CD4-positive, alpha-beta memory T cell (primary cell): ENCODE measurements around the gene HSPA12A. TPM values are rescaled to one million over a fixed set of nuclear protein-coding genes. Genes with fewer than 3 reads are reported as not detected.

Source experiments
- CTCF ChIA-PET: fragments of 350-600 bp; sonication (Branson Sonifier 250); formaldehyde crosslinking; loops from one replicate; lab custom pipeline; 2021; ENCODE audit warnings: inconsistent platforms; ENCODE audit not compliant: partially characterized antibody; lab: Charles Lee
- POLR2A ChIA-PET: fragments of 350-600 bp; sonication (Branson Sonifier 250); formaldehyde crosslinking; loops from one replicate; lab custom pipeline; 2021; ENCODE audit not compliant: partially characterized antibody; lab: Charles Lee
- DNase-seq, 5 donors: peaks; one replicate each; pipeline versions ENCODE4 v3.0.0 to v3.0.0-alpha.2; 2020 to 2022; ENCODE audit warnings: mixed read lengths in 1 of 5
- H3K27ac ChIP-seq: one replicate; pipeline ENCODE4 v1.7.0; 2013; ENCODE audit warnings: low read depth, low read length
- H3K27me3 ChIP-seq: 2 replicates; pipeline ENCODE4 v1.7.0; 2013; ENCODE audit warnings: mild to moderate bottlenecking, low read length, moderate library complexity; ENCODE audit not compliant: insufficient read depth
- H3K36me3 ChIP-seq: 2 replicates; pipeline ENCODE4 v1.7.0; 2013; ENCODE audit warnings: mild to moderate bottlenecking, low read length, moderate library complexity; ENCODE audit not compliant: insufficient read depth
- H3K4me1 ChIP-seq: 2 replicates; pipeline ENCODE4 v1.7.0; 2013; ENCODE audit warnings: mild to moderate bottlenecking, low read length, moderate library complexity; ENCODE audit not compliant: insufficient read depth
- H3K4me3 ChIP-seq, 2 donors: one replicate each; pipeline ENCODE4 v1.7.0; 2013; ENCODE audit warnings: low read length in 2 of 2, mild to moderate bottlenecking in 1 of 2
- H3K9me3 ChIP-seq, 2 donors: one replicate each; pipeline ENCODE4 v1.7.0; 2013; ENCODE audit warnings: low read length in 2 of 2, control low read depth in 1 of 2; ENCODE audit not compliant: control insufficient read depth in 1 of 2
- H3K27ac Mint-ChIP-seq, 7 donors: one replicate each; pipeline ENCODE4 v1.8.0; 2020 to 2021; ENCODE audit warnings: mixed read lengths in 7 of 7, mild to moderate bottlenecking in 6 of 7, inconsistent platforms in 3 of 7, moderate library complexity in 3 of 7
- H3K27me3 Mint-ChIP-seq, 2 donors: one replicate each; pipeline ENCODE4 v1.8.0; 2020 to 2021; ENCODE audit warnings: mixed read lengths in 2 of 2
- H3K36me3 Mint-ChIP-seq, 2 donors: one replicate each; pipeline ENCODE4 v1.8.0; 2020 to 2021; ENCODE audit warnings: mixed read lengths in 2 of 2, inconsistent platforms in 1 of 2, mild to moderate bottlenecking in 1 of 2
- H3K4me1 Mint-ChIP-seq, 4 donors: one replicate each; pipeline ENCODE4 v1.8.0; 2020 to 2021; ENCODE audit warnings: mixed read lengths in 4 of 4, mild to moderate bottlenecking in 1 of 4
- H3K4me3 Mint-ChIP-seq, 8 donors: one replicate each; pipeline ENCODE4 v1.8.0; 2020 to 2021; ENCODE audit warnings: mixed read lengths in 8 of 8, mild to moderate bottlenecking in 7 of 8, moderate library complexity in 6 of 8, inconsistent platforms in 3 of 8
- H3K9me3 Mint-ChIP-seq, 8 donors: one replicate each; pipeline ENCODE4 v1.8.0; 2020 to 2021; ENCODE audit warnings: mixed read lengths in 8 of 8, mild to moderate bottlenecking in 5 of 8, inconsistent platforms in 3 of 8, moderate library complexity in 1 of 8
- intact Hi-C: fragments of 100-400 bp; cut with micrococcal nuclease; formaldehyde crosslinking; loops from one replicate; pipeline ENCODE4 v1.15.1; 2023
- polyA plus RNA-seq, 2 donors: library from polyadenylated mRNA; unstranded; fragments of 300-500 nt; fragmentation: Illumina TruSeq; gene quantifications; one replicate each; pipeline ENCODE4 v1.2.3, GENCODE V29; 2021
- total RNA-seq, 2 experiments: library from RNA; stranded (reverse); gene quantifications; one replicate each; pipeline ENCODE4 v1.2.3, GENCODE V29; 2021

HSPA12A gene
- total and polyA plus RNA-seq, 4 experiments from 2014 or later = 0.14 to 0.64 (median 0.36) TPM; not detected in 1

DNA sequence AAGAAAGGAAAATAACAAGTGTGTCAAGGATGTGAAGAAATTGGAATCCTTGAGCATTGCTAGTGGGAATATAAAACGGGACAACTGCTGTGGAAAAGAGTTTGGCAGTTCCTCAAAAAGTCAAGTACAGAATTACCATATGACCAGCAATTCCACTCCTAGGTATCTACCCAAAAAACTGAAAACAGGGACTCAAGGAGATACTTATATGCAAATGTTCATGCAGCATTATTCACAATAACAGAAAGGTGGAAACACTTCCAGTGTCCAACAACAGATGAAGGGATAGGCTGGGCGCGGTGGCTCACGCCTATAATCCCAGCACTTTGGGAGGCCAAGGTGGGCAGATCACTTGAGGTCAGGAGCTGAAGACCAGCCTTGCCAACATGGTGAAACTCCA, 33.5 kb downstream of the HSPA12A start:
- H3K36me3 Mint-ChIP-seq = no peaks in the 10 kb centered on the region
- peaks cover 8 to 10% of the 10 kb centered on the region in 2 donors for H3K27me3 Mint-ChIP-seq
- no peaks in the 10 kb centered on the region for H3K4me1 ChIP-seq
- no peaks in the 10 kb centered on the region for H3K36me3 ChIP-seq
- no peaks in the 10 kb centered on the region for H3K4me1 Mint-ChIP-seq
- H3K4me3 Mint-ChIP-seq = no peak overlapping the region
- intact Hi-C loops = no loop called here
- CTCF ChIA-PET = no interaction called here
- H3K9me3 ChIP-seq = no peaks in the 10 kb centered on the region
- H3K4me3 ChIP-seq = no peak overlapping the region
- no peak for DNase-seq
- POLR2A ChIA-PET = no interaction called here
- H3K27ac ChIP-seq = no peak overlapping the region
- H3K27ac Mint-ChIP-seq = no peak overlapping the region
- peaks cover 0 to 2% (median 0%) of the 10 kb centered on the region in 8 donors for H3K9me3 Mint-ChIP-seq
- peaks cover 3% of the 10 kb centered on the region for H3K27me3 ChIP-seq

DNA sequence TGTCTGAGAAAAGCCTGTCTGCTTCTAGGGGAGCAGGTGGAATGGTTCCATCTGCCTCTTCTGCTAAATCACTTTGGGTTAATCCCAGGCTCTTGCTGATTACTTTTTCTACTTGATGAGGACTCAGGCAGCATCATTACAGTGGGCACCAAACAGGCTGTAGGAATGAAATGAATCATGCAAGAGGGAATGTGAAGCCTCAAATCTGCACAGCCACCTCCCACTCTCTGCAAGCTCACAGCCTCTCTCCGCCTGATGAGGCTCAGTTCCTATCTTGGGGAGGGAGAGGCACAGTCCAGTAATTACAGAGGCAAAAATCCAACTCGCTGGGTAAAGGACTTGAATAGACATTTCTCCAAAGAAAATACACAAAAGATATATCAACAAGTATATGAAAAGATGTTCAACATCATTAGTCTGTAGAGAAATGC, 34.0 kb downstream of the HSPA12A start:
- Histone ChIP-seq H3K4me3 (no peak overlapping the region), H3K36me3 (no peaks in the 10 kb centered on the region), H3K27ac (no peak overlapping the region), H3K9me3 (no peaks in the 10 kb centered on the region), H3K4me1 (no peaks in the 10 kb centered on the region), H3K27me3 (peaks cover 3% of the 10 kb centered on the region)
- Mint-ChIP-seq H3K36me3 (no peaks in the 10 kb centered on the region), H3K9me3 (peaks cover 0 to 2% (median 0%) of the 10 kb centered on the region in 8 donors), H3K4me3 (no peak overlapping the region), H3K27me3 (peaks cover 5 to 10% of the 10 kb centered on the region in 2 donors), H3K27ac (no peak overlapping the region), H3K4me1 (no peaks in the 10 kb centered on the region)
- intact Hi-C loops = no loop called here
- ChIA-PET POLR2A (no interaction called here), CTCF (no interaction called here)
- no peak for DNase-seq

DNA sequence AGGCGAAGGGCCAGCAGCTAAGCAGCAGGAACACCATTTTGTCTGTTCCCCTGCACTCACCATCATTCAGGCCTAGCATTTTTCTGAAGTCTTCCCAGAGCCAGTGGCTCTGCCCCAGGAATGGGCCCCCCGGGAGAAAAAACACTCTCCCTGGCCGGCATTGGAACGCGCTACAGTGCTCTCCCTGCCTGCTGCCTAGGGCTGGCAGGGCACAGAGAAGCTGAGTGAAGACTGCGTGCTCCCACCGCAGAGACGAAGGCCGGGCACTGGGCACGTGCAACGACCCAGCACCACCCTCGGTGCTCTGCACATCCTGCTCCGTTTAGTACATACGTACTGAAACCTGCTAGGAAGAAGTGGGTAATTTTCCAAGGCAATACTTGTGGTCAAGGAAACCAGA, 34.4 kb downstream of the HSPA12A start:
- no peak overlapping the region for H3K27ac ChIP-seq
- Mint-ChIP-seq H3K36me3 (no peaks in the 10 kb centered on the region), H3K9me3 (peaks cover 0 to 2% (median 0%) of the 10 kb centered on the region in 8 donors), H3K4me1 (no peaks in the 10 kb centered on the region), H3K4me3 (no peak overlapping the region), H3K27me3 (peaks cover 5 to 11% of the 10 kb centered on the region in 2 donors), H3K27ac (no peak overlapping the region)
- H3K4me1 ChIP-seq = no peaks in the 10 kb centered on the region
- H3K27me3 ChIP-seq = peaks cover 3% of the 10 kb centered on the region
- CTCF ChIA-PET = no interaction called here
- DNase-seq = no peak
- intact Hi-C loops = no loop called here
- H3K9me3 ChIP-seq = no peaks in the 10 kb centered on the region
- H3K4me3 ChIP-seq = no peak overlapping the region
- no peaks in the 10 kb centered on the region for H3K36me3 ChIP-seq
- POLR2A ChIA-PET = no interaction called here

DNA sequence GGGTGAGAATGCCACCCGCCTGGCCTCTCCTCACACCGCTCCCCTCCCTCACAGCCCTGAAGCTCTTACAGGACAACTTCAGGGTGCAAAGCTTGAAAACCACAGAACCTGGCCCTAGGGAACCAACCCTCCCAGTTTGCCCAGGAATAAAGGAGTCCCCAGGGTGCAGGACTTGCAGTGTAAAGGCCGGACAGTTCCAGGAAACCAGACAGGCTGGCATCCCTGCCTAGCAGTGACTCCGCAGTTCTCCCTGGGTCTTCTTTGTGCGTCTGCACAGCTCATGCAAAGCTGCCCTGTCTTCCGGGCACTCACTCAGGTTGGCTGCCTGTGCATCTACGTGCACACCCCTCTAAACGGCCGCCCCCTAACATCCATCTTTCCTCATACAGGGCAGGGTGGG, 36.1 kb downstream of the HSPA12A start:
- Mint-ChIP-seq H3K36me3 (no peaks in the 10 kb centered on the region), H3K4me1 (no peaks in the 10 kb centered on the region), H3K9me3 (peaks cover 0 to 3% (median 0%) of the 10 kb centered on the region in 8 donors), H3K27ac (no peak overlapping the region), H3K27me3 (peaks cover 12 to 17% of the 10 kb centered on the region in 2 donors), H3K4me3 (no peak overlapping the region)
- H3K27ac ChIP-seq = no peak overlapping the region
- POLR2A ChIA-PET = no interaction called here
- no peaks in the 10 kb centered on the region for H3K36me3 ChIP-seq
- no peaks in the 10 kb centered on the region for H3K9me3 ChIP-seq
- intact Hi-C loops = no loop called here
- CTCF ChIA-PET = no interaction called here
- no peaks in the 10 kb centered on the region for H3K4me1 ChIP-seq
- H3K27me3 ChIP-seq = peaks cover 3% of the 10 kb centered on the region
- DNase-seq = no peak
- no peak overlapping the region for H3K4me3 ChIP-seq

DNA sequence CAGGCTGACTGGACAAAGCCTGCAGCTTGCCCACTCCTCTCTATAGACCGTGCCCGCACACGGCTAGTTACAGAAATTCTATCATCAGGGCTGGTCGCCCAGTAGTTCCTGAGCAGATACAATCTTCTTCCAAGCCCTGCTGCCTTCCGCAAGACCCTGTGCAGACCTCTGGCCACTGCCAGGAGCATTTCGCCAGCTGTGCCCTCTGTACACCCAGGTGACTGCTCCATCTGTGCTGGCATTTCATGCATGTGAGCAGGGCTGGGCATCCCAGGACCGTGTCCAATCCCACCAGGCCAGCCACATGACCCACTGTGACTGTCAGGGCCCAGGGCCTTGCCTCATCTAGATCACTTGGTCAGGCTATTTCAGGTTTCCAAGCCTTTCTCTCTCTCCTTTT, 36.9 kb downstream of the HSPA12A start:
- no peaks in the 10 kb centered on the region for H3K4me1 ChIP-seq
- no peak overlapping the region for H3K4me3 ChIP-seq
- ChIA-PET CTCF (interaction anchor here (1.2 kb wide), 1 partner anchor 24 kb away, joined by 4 read pairs; no protein-coding TSS in a partner anchor), POLR2A (no interaction called here)
- H3K4me1 Mint-ChIP-seq = no peaks in the 10 kb centered on the region
- no peak overlapping the region for H3K27ac ChIP-seq
- H3K27me3 ChIP-seq = peaks cover 3% of the 10 kb centered on the region
- no peaks in the 10 kb centered on the region for H3K36me3 Mint-ChIP-seq
- no peaks in the 10 kb centered on the region for H3K36me3 ChIP-seq
- peaks cover 0 to 3% (median 0%) of the 10 kb centered on the region in 8 donors for H3K9me3 Mint-ChIP-seq
- intact Hi-C loops = no loop called here
- no peak overlapping the region for H3K27ac Mint-ChIP-seq
- DNase-seq = no peak
- no peaks in the 10 kb centered on the region for H3K9me3 ChIP-seq
- peaks cover 12 to 17% of the 10 kb centered on the region in 2 donors for H3K27me3 Mint-ChIP-seq
- H3K4me3 Mint-ChIP-seq = no peak overlapping the region

DNA sequence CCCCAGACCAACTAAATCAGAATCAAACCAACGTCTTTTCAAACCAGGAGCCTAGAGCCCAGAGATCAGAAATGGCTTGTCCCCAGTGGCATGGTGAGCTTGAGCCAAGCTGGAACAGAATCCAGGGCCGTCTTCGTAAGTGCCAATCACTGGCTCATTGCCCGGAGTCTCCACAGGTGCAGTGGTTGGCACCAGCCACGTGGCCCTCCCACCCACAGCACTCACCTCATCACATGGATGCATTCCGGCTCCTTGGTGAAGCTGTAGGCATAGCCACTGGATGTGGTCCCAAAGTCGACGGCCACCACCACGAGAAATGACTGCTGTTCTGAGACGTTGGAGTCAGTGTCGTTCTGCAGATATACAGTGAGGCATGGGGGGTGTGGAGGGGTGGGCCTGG, 37.4 kb downstream of the HSPA12A start:
- DNase-seq = no peak
- intact Hi-C loops = no loop called here
- Histone ChIP-seq H3K4me3 (no peak overlapping the region), H3K9me3 (no peaks in the 10 kb centered on the region), H3K4me1 (no peaks in the 10 kb centered on the region), H3K27ac (no peak overlapping the region), H3K27me3 (peaks cover 3% of the 10 kb centered on the region), H3K36me3 (no peaks in the 10 kb centered on the region)
- POLR2A ChIA-PET = no interaction called here
- CTCF ChIA-PET = interaction anchor here (1.2 kb wide), 1 partner anchor 23 kb away, joined by 4 read pairs; no protein-coding TSS in a partner anchor
- H3K9me3 Mint-ChIP-seq = peaks cover 0 to 3% (median 0%) of the 10 kb centered on the region in 8 donors
- H3K27ac Mint-ChIP-seq = no peak overlapping the region
- no peaks in the 10 kb centered on the region for H3K36me3 Mint-ChIP-seq
- no peaks in the 10 kb centered on the region for H3K4me1 Mint-ChIP-seq
- H3K4me3 Mint-ChIP-seq = no peak overlapping the region
- H3K27me3 Mint-ChIP-seq = peaks cover 13 to 17% of the 10 kb centered on the region in 2 donors

DNA sequence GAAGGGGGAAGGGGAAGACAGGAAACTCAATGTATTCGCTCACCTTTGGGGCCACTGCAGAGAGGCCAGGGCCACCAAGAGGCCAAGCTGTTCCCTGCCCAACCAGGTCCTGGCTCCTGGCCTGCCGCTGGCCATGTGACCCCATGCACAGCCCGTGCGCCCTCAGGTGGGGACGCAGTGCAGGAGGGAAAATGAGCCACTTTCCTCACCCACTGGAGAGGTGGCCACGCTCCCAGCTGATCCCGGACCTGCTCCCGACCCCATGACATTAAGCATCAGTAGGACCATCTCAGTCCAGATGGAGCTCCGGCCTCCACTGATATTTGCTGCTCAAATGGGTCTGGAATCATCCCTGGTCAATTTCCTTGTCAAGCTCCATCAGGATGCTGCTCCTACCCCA, 40.2 kb downstream of the HSPA12A start:
- no peak for DNase-seq
- Histone ChIP-seq H3K36me3 (no peaks in the 10 kb centered on the region), H3K4me3 (no peak overlapping the region), H3K4me1 (no peaks in the 10 kb centered on the region), H3K27me3 (peaks cover 3% of the 10 kb centered on the region), H3K9me3 (no peaks in the 10 kb centered on the region), H3K27ac (no peak overlapping the region)
- POLR2A ChIA-PET = no interaction called here
- CTCF ChIA-PET = interaction anchor here (1.9 kb wide), 1 partner anchor 20 kb away, joined by 6 read pairs; no protein-coding TSS in a partner anchor
- H3K4me3 Mint-ChIP-seq = no peak overlapping the region
- peaks cover 22% of the 10 kb centered on the region in 2 donors for H3K27me3 Mint-ChIP-seq
- H3K27ac Mint-ChIP-seq = no peak overlapping the region
- H3K9me3 Mint-ChIP-seq = peaks cover 0 to 2% (median 0%) of the 10 kb centered on the region in 8 donors
- H3K4me1 Mint-ChIP-seq = no peaks in the 10 kb centered on the region
- intact Hi-C loops = no loop called here
- no peaks in the 10 kb centered on the region for H3K36me3 Mint-ChIP-seq
